DMS53 treated with DMSO at 0.1 percent for 48 hours (cell line): ENCODE data around the gene RPGRIP1L.

Experiments used
- DNase-seq: peaks from one replicate; lab custom pipeline; 2025; ENCODE audit not compliant: unreplicated experiment; lab: John Stamatoyannopoulos, UW

RPGRIP1L gene

GRCh38 chr16:53608094-53608493 lies 95.6 kb downstream of the RPGRIP1L start:
- DNase-seq: no peak

- no peak for DNase-seq
These were observed 97.7 kb downstream of the RPGRIP1L start for GRCh38 chr16:53605831-53606400.

GRCh38 chr16:53605356-53605755 lies 98.3 kb downstream of the RPGRIP1L start:
- no peak for DNase-seq

GRCh38 chr16:53601961-53602360 lies 101.7 kb downstream of the RPGRIP1L start:
- DNase-seq: no peak

GRCh38 chr16:53600616-53601015 lies 103.0 kb downstream of the RPGRIP1L start:
- no peak for DNase-seq

GRCh38 chr16:53600126-53600525 lies 103.5 kb downstream of the RPGRIP1L start:
- no peak for DNase-seq

- DNase-seq: no peak
These were observed 104.1 kb downstream of the RPGRIP1L start for GRCh38 chr16:53599548-53599947.

GRCh38 chr16:53598511-53599275 lies 105.0 kb downstream of the RPGRIP1L start:
- DNase-seq: no peak

- no peak for DNase-seq
These were observed 105.9 kb downstream of the RPGRIP1L start for GRCh38 chr16:53597776-53598175.

- no peak for DNase-seq
These were observed 115.5 kb downstream of the RPGRIP1L start for GRCh38 chr16:53588081-53588648.

GRCh38 chr16:53583401-53583800 lies 120.3 kb downstream of the RPGRIP1L start:
- DNase-seq: no peak

- DNase-seq: no peak
These were observed 121.9 kb downstream of the RPGRIP1L start for GRCh38 chr16:53581784-53582183.

- no peak for DNase-seq
These were observed 123.4 kb downstream of the RPGRIP1L start for GRCh38 chr16:53580038-53580802.

- DNase-seq: no peak
These were observed 126.8 kb downstream of the RPGRIP1L start for GRCh38 chr16:53576904-53577303.

GRCh38 chr16:53576210-53576609 lies 127.4 kb downstream of the RPGRIP1L start:
- no peak for DNase-seq

- DNase-seq: no peak
These were observed 131.9 kb downstream of the RPGRIP1L start for GRCh38 chr16:53571763-53572162.

- no peak for DNase-seq
These were observed 137.0 kb downstream of the RPGRIP1L start for GRCh38 chr16:53566552-53567245.

- DNase-seq: no peak
These were observed 138.3 kb downstream of the RPGRIP1L start for GRCh38 chr16:53565296-53565863.

- no peak for DNase-seq
These were observed 140.2 kb downstream of the RPGRIP1L start for GRCh38 chr16:53563426-53563825.

- no peak for DNase-seq
These were observed 142.4 kb downstream of the RPGRIP1L start for GRCh38 chr16:53561101-53561888.
